Myocyte (in vitro differentiated cells): ENCODE results near the gene SMIM20. TPM values are rescaled to one million over a fixed set of nuclear protein-coding genes. Genes with fewer than 3 reads are reported as not detected.
"Not testable (repeated sequence)": the region's sequence is repeated elsewhere in the genome, so short reads cannot be mapped to it uniquely, and the experiment has no call there.

Experiments used
- DNase-seq: peaks from one replicate; pipeline ENCODE4 v3.0.0-alpha.2; 2012; ENCODE audit warnings: low read depth
- polyA plus RNA-seq: library from polyadenylated mRNA; unstranded; fragments of >200 nt; gene quantifications from one replicate; pipeline ENCODE4 v1.2.1, GENCODE V29; 2012; ENCODE audit warnings: missing spikeins
- total RNA-seq: library from RNA; depleted of rRNA; stranded (reverse); fragments of >200 nt; gene quantifications from 2 replicates; pipeline ENCODE4 v1.2.3, GENCODE V29; 2014

Gene SMIM20
- 31.7 and 49.7 TPM in 2 replicates for total RNA-seq
- polyA plus RNA-seq: 40.4 TPM

- DNase-seq: peak; percentile 88
Measured at GRCh38 chr4:25913851-25914669, at the start of gene SMIM20. SMIM20 (plus strand) TSS chr4:25914220; CDS start chr4:25914314, 94 bp downstream.

DNA sequence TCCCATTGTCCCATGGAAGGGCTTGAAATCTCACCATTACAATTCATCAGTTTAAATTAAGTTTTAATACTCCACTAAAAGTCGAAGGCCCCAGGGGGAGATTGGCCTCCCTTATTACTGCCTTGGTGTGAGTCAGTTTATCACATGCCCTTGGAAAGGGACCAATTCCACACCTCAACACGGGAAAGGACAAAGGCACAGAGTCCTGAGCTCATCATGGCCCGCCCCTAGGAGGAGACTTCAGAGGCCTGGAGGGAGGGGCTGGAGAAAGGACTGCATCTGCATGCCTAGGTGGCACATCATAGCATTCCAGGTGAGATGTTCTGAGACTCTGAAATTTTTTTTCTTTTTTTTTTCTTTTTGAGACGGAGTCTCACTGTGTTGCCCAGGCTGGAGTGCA is 48.4 kb upstream of the SMIM20 start:
- DNase-seq: no peak

DNA sequence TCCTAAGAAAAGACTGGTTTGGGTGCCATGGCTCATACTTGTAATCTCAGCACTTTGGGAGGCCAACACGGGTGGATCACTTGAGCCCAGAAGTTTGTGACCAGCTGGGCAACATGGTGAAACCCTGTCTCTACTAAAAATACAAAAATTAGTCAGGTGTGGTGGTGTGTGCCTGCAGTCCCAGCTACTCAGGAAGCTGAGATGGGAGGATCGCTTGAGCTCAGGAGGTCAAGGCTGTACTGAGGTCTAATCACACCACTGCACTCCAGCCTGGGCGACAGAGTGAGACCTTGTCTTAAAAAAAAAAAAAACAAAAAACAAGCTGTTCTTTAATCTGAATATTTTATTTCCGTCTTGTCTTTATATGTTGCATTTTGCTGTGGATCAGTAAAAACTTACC is 47.6 kb upstream of the SMIM20 start:
- DNase-seq: not testable (repeated sequence)

- DNase-seq: no peak
Measured at GRCh38 chr4:25867781-25868294, 46.2 kb upstream of the SMIM20 start.

- DNase-seq: no peak
Measured at GRCh38 chr4:25870081-25870480, 43.9 kb upstream of the SMIM20 start.

- DNase-seq: no peak
Measured at GRCh38 chr4:25872851-25873631, 41.0 kb upstream of the SMIM20 start.

DNA sequence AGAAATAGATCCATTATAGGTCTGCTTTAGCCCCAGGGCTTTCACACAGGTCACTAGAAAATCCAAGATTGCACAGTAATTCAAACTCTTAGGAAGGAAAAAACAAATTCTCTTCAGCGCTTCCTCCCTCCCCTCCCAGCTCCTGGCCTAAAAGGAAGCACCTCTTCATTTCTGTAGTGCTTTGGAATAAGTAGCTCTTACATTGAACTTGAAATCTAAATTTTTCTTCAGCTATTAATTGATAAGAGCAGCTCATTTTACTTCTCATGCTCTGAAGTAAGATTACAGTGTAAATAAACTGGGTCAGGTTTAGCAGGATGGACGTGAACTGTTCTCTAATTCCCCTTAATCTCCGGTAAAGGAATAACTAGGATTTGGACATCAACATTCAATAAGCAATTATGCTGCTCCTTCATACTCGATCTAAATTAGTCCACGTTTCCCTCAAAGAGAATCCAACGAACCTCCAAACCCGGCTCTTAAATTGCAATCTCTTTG is 40.3 kb upstream of the SMIM20 start:
- no peak for DNase-seq

DNA sequence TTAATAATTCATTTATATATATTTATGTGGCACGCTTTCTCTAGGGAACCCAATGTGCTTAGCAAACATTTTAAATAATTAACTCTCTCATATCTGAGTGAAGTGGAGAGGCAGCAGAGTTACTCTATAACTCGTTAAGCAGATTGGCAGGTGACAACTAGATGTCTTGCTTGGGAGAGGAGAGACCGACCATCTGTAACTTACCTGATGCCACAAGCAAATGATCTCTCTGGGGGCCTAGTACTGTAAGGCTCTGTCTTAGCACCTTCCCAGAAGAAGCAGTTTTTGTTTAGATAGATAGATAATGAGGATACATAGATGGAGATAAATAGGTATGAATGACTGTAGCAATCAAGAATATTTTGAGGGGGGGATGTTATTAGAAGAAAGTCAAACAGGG is 39.4 kb upstream of the SMIM20 start:
- no peak for DNase-seq

DNA sequence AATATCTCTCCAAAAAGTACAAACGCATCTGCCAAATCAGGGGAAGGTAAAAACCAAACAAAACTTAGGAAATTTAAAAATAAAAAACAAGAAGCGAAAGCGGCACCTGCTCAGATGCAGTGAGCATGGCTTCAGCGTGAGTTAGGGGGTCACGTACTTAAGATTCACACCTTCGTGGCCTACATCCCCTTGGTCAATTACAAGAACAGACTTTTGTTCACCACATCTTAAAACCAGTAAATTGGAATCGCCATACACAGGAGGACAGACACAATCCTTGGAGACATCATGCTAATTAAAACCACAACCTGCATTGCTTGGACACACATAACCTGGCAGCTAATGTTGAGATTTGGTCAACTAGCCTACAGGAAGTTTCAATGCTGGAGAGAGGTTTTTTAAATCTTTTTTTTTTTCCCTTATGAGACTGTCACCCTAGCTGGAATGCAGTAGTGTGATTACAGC is 38.7 kb upstream of the SMIM20 start:
- DNase-seq: no peak

- DNase-seq: no peak
Measured at GRCh38 chr4:25878676-25879075, 35.3 kb upstream of the SMIM20 start.

GRCh38 chr4:25879091-25879584 is 34.9 kb upstream of the SMIM20 start:
- DNase-seq: no peak

DNA sequence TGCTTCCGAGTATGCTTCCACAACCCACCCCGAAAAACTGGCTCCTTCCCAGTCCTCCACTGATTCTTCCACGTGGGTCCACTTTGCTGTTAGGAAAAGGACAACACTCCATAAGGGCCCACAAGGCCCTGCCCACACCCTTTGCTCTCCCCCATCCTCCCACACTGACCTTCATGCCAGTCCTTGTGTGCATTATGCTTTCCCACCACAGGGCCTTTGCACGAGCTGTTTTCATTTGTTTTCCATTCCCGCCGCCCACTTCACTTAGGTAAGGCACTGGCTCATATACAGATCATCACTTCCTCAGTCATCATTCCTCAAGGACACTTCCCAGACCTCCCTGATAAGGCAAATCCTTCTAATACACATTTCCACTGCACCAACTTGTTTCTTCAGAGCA is 34.4 kb upstream of the SMIM20 start:
- no peak for DNase-seq

- DNase-seq: no peak
Measured at GRCh38 chr4:25879991-25880651, 33.9 kb upstream of the SMIM20 start.

- no peak for DNase-seq
Measured at GRCh38 chr4:25881193-25881592, 32.8 kb upstream of the SMIM20 start.

DNA sequence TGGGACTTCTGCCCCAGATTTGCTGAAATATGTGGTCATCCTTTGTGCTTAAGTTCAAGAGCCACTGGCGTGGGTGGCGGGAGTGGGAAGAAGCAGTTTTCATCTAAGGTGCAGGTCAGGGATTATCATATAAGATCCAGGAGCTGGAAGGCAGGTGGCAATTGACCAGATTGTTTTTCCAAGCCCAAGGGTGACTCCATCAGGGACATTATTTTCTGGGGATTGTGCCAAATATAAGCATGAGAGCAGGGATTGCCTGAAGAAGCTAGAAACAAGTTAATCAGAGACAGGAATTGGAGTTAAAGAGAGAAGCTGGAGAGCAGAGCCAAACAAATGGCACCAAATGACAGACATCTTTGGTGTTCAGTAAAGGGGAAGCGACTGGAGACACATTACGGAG is 31.8 kb upstream of the SMIM20 start:
- no peak for DNase-seq

GRCh38 chr4:25883565-25883964 is 30.5 kb upstream of the SMIM20 start:
- no peak for DNase-seq

DNA sequence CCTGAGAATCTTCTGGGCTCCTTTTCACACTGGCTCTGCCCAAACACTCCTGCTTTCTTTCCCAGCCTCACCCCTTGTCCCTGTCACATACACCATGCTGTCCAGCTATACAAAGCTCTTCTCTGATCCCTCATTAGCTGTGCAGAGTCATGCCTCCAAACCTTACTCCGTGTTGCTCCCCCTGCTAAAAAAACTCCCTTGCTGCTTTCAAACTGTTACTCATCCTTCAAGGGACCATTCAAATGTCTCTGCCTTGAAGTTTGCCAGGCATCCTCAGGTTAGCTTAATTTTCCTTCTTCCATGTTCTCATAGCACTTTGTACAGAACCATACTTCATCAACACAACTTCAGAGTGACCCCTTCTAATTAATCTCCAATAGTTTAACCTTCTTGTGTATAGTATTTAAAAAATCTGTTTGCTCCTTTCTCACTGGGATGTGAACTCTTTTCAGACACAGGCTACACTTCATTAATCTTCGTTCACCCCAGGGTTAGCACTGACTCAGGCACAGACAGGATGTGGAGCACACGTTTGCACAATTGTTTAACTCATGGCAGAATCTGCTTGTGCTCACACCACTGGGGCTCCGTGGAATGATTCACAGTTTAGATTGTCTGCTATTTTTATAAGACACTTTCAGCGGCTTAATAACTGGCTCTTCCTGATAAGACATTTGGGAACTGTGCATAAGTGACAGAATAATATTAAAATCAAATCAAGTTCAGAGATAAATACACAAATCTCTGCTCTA is 29.8 kb upstream of the SMIM20 start:
- no peak for DNase-seq

DNA sequence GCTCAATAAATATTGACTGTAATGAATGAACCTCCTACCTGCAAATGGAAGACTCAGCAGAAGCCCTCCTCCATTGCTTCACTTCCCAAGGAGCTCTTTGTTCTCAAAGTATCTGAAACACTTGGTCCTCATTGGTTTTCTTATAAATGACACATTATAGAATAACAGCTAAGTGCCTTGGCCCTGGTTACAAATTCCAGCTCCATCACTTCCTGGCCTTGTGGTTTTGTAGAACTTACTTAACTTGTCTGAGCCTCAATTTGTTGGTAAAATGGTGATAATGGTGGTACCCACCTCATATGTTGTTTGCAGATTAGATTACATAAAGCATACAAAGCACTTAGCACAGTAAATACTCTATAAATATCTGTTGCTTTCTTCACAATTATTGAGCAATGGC is 25.2 kb upstream of the SMIM20 start:
- DNase-seq: no peak

DNA sequence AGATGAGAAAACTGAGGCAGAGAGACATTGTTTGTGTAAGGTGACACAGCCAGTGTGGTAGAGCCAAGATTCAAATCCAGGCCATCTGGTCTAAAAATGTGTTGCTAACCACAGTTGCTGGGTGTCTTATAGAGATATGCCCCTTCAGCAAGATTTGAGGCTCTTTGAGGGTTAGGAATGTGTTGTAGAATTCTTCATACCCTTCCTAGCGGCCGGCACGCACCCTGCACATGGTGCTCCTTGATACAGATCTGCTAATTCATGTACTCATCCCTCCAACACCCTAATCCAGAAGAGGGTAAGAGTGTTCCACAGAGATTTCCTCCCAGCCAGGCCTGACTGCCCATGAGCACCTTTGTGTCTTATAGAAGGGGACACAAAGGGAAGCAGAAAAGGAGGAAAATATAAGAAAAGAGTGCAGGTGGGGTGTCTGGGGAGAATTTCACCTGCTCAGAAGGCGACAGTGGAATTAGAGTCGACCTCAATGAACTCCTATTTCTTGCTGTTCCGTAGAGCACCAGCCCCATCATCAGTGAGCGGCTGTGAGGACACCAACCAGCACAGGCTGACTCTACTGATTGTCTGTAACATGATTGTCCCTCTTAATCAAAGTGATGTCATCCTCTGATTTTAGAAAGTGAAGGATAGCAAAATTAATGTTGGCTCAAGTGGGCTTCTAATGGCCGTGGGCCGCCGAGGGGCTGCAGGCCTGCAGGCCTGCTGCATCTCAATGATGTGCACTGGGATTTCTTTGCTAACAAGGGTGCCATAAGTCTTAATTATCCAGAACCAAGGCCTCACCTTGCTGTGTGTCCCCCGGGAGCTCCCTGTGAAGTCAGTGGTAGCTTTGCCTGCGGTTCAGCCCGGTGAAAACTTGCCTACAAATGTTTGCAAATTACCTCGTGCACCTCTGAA is 24.2 kb upstream of the SMIM20 start:
- no peak for DNase-seq
